WTC11 (cell line): ENCODE results near the gene AK9. TPM values are rescaled to one million over a fixed set of nuclear protein-coding genes. Genes with fewer than 3 reads are reported as not detected.

Experiments
- ATAC-seq: fragments of 200-7000 bp; cut with Tn5 transposase; 2 replicates; pipeline ENCODE4 v1.10.0; 2021; ENCODE audit warnings: mild to moderate bottlenecking, moderate library complexity
- CTCF ChIA-PET: fragments of 300-600 bp; sonication (Branson Sonifier 250); formaldehyde crosslinking; loops from one replicate; lab custom pipeline; 2021; ENCODE audit warnings: antibody characterized with exemption; lab: Charles Lee
- POLR2A ChIA-PET: fragments of 350-600 bp; sonication (Branson Sonifier 250); formaldehyde crosslinking; loops from one replicate; lab custom pipeline; 2021; ENCODE audit warnings: antibody characterized with exemption; lab: Charles Lee
- DNase-seq: peaks from one replicate; pipeline ENCODE4 v3.0.0; 2021; ENCODE audit warnings: low spot score
- H3K27ac Mint-ChIP-seq: 2 replicates; pipeline ENCODE4 v1.8.0; 2021; ENCODE audit warnings: mixed read lengths
- H3K27me3 Mint-ChIP-seq: 2 replicates; pipeline ENCODE4 v1.8.0; 2021; ENCODE audit warnings: low read depth, mild to moderate bottlenecking, moderate library complexity, mixed read lengths
- H3K36me3 Mint-ChIP-seq: 2 replicates; pipeline ENCODE4 v1.8.0; 2021; ENCODE audit warnings: mixed read lengths
- H3K4me1 Mint-ChIP-seq: 2 replicates; pipeline ENCODE4 v1.8.0; 2022; ENCODE audit warnings: mixed read lengths
- H3K4me3 Mint-ChIP-seq: 2 replicates; pipeline ENCODE4 v1.8.0; 2021; ENCODE audit warnings: mild to moderate bottlenecking, moderate library complexity, mixed read lengths
- H3K9me3 Mint-ChIP-seq: 2 replicates; pipeline ENCODE4 v1.8.0; 2021; ENCODE audit warnings: mixed read lengths
- AR ChIP-seq: fragments of 250-450 bp; sonication (Bioruptor Pico); IDR thresholded peaks from 2 replicates; pipeline ENCODE4 v1.9.0; 2021; ENCODE audit warnings: mild to moderate bottlenecking
- ATF3 ChIP-seq: sonication (generic); formaldehyde crosslinking; conservative IDR thresholded peaks from 2 replicates; pipeline ENCODE4 v1.8.1; 2022; ENCODE audit warnings: mild to moderate bottlenecking, missing genetic modification reagents
- E2F5 ChIP-seq: sonication (generic); formaldehyde crosslinking; IDR thresholded peaks from 2 replicates; pipeline ENCODE4 v1.8.1; 2022; ENCODE audit warnings: mild to moderate bottlenecking, moderate library complexity, missing genetic modification reagents
- ERG ChIP-seq: fragments of 250-450 bp; sonication (Bioruptor Pico); IDR thresholded peaks from 2 replicates; pipeline ENCODE4 v1.8.0; 2021; ENCODE audit warnings: mild to moderate bottlenecking
- ESRRA ChIP-seq: sonication (generic); formaldehyde crosslinking; IDR thresholded peaks from 2 replicates; pipeline ENCODE4 v1.8.1; 2022; ENCODE audit warnings: mild to moderate bottlenecking, missing genetic modification reagents, borderline replicate concordance
- HMGXB4 ChIP-seq: sonication (generic); formaldehyde crosslinking; IDR thresholded peaks from 2 replicates; pipeline ENCODE4 v1.8.1; 2023; ENCODE audit warnings: mild to moderate bottlenecking, moderate library complexity, missing genetic modification reagents
- MXD4 ChIP-seq: fragments of 250-450 bp; sonication (Bioruptor Pico); IDR thresholded peaks from 2 replicates; pipeline ENCODE4 v1.8.0; 2021; ENCODE audit warnings: mild to moderate bottlenecking, moderate library complexity, borderline replicate concordance
- NFYB ChIP-seq: sonication (generic); formaldehyde crosslinking; conservative IDR thresholded peaks from 2 replicates; pipeline ENCODE4 v1.8.0; 2022; ENCODE audit warnings: low read depth, missing genetic modification reagents
- NR1H2 ChIP-seq: sonication (generic); formaldehyde crosslinking; IDR thresholded peaks from 2 replicates; pipeline ENCODE4 v1.9.0; 2021; ENCODE audit warnings: mild to moderate bottlenecking, moderate library complexity, missing genetic modification reagents
- NR3C1 ChIP-seq: sonication (generic); formaldehyde crosslinking; conservative IDR thresholded peaks from 2 replicates; pipeline ENCODE4 v1.8.1; 2023; ENCODE audit warnings: low read depth, mild to moderate bottlenecking, missing genetic modification reagents
- SP1 ChIP-seq: sonication (generic); formaldehyde crosslinking; conservative IDR thresholded peaks from 2 replicates; pipeline ENCODE4 v1.8.1; 2022; ENCODE audit warnings: missing genetic modification reagents
- USF2 ChIP-seq: sonication (generic); formaldehyde crosslinking; IDR thresholded peaks from 2 replicates; pipeline ENCODE4 v1.8.1; 2023; ENCODE audit warnings: mild to moderate bottlenecking, missing genetic modification reagents, moderate library complexity
- ZNF219 ChIP-seq: sonication (generic); formaldehyde crosslinking; IDR thresholded peaks from 2 replicates; pipeline ENCODE4 v1.8.0; 2023; ENCODE audit warnings: missing genetic modification reagents, mild to moderate bottlenecking, borderline replicate concordance
- ZNF317 ChIP-seq: sonication (generic); formaldehyde crosslinking; IDR thresholded peaks from 2 replicates; pipeline ENCODE4 v1.8.1; 2023; ENCODE audit warnings: low read depth, mild to moderate bottlenecking, moderate library complexity, missing genetic modification reagents, borderline replicate concordance
- ZNF416 ChIP-seq: fragments of 250-450 bp; sonication (Bioruptor Pico); IDR thresholded peaks from 2 replicates; pipeline ENCODE4 v1.9.0; 2021; ENCODE audit warnings: mild to moderate bottlenecking, inconsistent platforms
- ZNF512 ChIP-seq: sonication (generic); formaldehyde crosslinking; IDR thresholded peaks from 2 replicates; pipeline ENCODE4 v1.8.1; 2022; ENCODE audit warnings: missing genetic modification reagents, borderline replicate concordance
- ZNF671 ChIP-seq: fragments of 250-450 bp; sonication (Bioruptor Pico); IDR thresholded peaks from 2 replicates; pipeline ENCODE4 v1.8.0; 2021; ENCODE audit warnings: mild to moderate bottlenecking
- total RNA-seq: library from RNA; stranded (reverse); gene quantifications from 3 replicates; pipeline ENCODE4 v1.2.3, GENCODE V29; 2021
- TF ChIP-seq, protein P1 (sequence below): fragments of 250-450 bp; sonication (Bioruptor Pico); IDR thresholded peaks from 2 replicates; pipeline ENCODE4 v2.1.2; 2022; ENCODE audit warnings: mild to moderate bottlenecking, moderate library complexity
- TF ChIP-seq, protein P2 (sequence below): sonication (generic); formaldehyde crosslinking; IDR thresholded peaks from 2 replicates; pipeline ENCODE4 v1.8.0; 2022; ENCODE audit warnings: mild to moderate bottlenecking, missing genetic modification reagents
- TF ChIP-seq, protein P3 (sequence below): sonication (generic); formaldehyde crosslinking; IDR thresholded peaks from 2 replicates; pipeline ENCODE4 v1.8.1; 2022; ENCODE audit warnings: mild to moderate bottlenecking, missing genetic modification reagents, moderate library complexity, borderline replicate concordance

AK9 gene
- total RNA-seq, 1 experiment from 2014 or later, result 3.7 TPM

DNA sequence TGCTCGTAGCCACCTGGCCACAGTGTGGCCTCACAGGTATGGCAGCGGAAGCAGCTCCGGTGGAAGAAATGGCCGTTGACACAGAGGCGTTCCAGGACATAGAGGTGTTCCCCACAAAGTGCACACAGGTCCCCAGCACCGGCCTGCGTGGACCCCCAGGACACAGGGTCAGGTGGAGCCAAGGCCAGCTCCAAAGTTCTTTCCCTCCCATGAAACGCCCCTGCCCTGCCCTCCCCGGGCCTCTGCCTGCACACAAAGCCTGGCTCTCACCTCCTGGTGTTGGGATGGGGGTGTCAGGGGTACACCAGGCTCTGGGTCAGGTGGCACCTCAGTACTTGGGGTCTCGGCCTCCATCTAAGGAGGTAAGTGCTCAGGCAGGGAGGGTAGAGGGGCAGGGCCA is 243.9 kb downstream of the AK9 start:
- CTCF ChIA-PET, result interaction anchor here (0.9 kb wide), 1 partner anchor 13 kb away, joined by 3 read pairs; no protein-coding TSS in a partner anchor
- H3K9me3 Mint-ChIP-seq, result no peaks in the 10 kb centered on the region
- no peaks in the 10 kb centered on the region for H3K27me3 Mint-ChIP-seq
- H3K36me3 Mint-ChIP-seq, result peaks cover 25% of the 10 kb centered on the region
- POLR2A ChIA-PET, result no interaction called here
- DNase-seq (no peak), ATAC-seq (no peak)
- H3K4me3 Mint-ChIP-seq, result no peak overlapping the region
- TF ChIP-seq MXD4 (CRISPR knock-in tag) (no peak), NR3C1 (no peak), ATF3 (no peak), HMGXB4 (CRISPR knock-in tag) (no peak), ZNF512 (CRISPR knock-in tag) (no peak), NFYB (no peak), SP1 (no peak), E2F5 (CRISPR knock-in tag) (no peak), ERG (no peak), ESRRA (no peak)
- TF ChIP-seq, protein P1, sequence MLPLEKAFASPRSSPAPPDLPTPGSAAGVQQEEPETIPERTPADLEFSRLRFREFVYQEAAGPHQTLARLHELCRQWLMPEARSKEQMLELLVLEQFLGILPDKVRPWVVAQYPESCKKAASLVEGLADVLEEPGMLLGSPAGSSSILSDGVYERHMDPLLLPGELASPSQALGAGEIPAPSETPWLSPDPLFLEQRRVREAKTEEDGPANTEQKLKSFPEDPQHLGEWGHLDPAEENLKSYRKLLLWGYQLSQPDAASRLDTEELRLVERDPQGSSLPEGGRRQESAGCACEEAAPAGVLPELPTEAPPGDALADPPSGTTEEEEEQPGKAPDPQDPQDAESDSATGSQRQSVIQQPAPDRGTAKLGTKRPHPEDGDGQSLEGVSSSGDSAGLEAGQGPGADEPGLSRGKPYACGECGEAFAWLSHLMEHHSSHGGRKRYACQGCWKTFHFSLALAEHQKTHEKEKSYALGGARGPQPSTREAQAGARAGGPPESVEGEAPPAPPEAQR, result no peak
- TF ChIP-seq, protein P2, sequence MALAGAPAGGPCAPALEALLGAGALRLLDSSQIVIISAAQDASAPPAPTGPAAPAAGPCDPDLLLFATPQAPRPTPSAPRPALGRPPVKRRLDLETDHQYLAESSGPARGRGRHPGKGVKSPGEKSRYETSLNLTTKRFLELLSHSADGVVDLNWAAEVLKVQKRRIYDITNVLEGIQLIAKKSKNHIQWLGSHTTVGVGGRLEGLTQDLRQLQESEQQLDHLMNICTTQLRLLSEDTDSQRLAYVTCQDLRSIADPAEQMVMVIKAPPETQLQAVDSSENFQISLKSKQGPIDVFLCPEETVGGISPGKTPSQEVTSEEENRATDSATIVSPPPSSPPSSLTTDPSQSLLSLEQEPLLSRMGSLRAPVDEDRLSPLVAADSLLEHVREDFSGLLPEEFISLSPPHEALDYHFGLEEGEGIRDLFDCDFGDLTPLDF (CRISPR knock-in tag), result no peak
- peaks cover 1% of the 10 kb centered on the region; the same call in 1 of the 2 replicates for H3K4me1 Mint-ChIP-seq
- H3K27ac Mint-ChIP-seq, result no peak overlapping the region

DNA sequence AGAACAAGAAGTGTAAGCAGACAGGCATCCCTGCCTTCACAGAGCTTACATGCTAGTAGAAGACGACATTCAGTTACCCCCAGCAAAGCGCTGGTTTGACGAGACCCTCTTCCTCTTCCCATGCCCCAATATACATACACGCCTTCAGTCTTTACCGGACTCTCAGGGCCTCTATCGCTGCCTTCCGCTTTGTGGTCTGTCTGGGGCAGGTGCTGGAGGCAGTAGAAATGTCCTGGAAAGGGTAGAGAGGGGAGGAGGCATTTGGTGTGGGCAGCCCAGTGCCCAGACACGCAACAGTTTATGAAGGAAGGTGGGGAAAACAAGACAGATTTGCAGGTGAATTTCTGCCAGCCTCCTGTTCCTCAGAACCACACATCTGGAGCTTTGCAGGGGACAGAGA is 244.5 kb downstream of the AK9 start:
- ChIA-PET CTCF (interaction anchor here (0.7 to 0.9 kb wide), 2 partner anchors 14 to 34 kb away, joined by 3 read pairs; no protein-coding TSS in a partner anchor), POLR2A (no interaction called here)
- DNase-seq (no peak), ATAC-seq (no peak)
- Mint-ChIP-seq H3K27ac (no peak overlapping the region), H3K27me3 (no peaks in the 10 kb centered on the region), H3K4me1 (peaks cover 7% of the 10 kb centered on the region; the same call in 1 of the 2 replicates), H3K4me3 (no peak overlapping the region), H3K36me3 (peaks cover 19% of the 10 kb centered on the region), H3K9me3 (no peaks in the 10 kb centered on the region)
- TF ChIP-seq ZNF416 (CRISPR knock-in tag), result no peak
- TF ChIP-seq USF2 (CRISPR knock-in tag), result no peak
- no peak for TF ChIP-seq ZNF219
- TF ChIP-seq, protein P3, sequence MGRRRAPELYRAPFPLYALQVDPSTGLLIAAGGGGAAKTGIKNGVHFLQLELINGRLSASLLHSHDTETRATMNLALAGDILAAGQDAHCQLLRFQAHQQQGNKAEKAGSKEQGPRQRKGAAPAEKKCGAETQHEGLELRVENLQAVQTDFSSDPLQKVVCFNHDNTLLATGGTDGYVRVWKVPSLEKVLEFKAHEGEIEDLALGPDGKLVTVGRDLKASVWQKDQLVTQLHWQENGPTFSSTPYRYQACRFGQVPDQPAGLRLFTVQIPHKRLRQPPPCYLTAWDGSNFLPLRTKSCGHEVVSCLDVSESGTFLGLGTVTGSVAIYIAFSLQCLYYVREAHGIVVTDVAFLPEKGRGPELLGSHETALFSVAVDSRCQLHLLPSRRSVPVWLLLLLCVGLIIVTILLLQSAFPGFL (CRISPR knock-in tag), result no peak
- no peak for TF ChIP-seq NR1H2 (CRISPR knock-in tag)
- no peak for TF ChIP-seq ZNF671 (CRISPR knock-in tag)
- no peak for TF ChIP-seq ZNF317 (CRISPR knock-in tag)
- TF ChIP-seq AR (CRISPR knock-in tag), result no peak
